Measurements from ENCODE around the gene LRPPRC.
A peak's percentile ranks its signal among the peaks of the same experiment; 100 is the strongest.

The LRPPRC gene

DNA sequence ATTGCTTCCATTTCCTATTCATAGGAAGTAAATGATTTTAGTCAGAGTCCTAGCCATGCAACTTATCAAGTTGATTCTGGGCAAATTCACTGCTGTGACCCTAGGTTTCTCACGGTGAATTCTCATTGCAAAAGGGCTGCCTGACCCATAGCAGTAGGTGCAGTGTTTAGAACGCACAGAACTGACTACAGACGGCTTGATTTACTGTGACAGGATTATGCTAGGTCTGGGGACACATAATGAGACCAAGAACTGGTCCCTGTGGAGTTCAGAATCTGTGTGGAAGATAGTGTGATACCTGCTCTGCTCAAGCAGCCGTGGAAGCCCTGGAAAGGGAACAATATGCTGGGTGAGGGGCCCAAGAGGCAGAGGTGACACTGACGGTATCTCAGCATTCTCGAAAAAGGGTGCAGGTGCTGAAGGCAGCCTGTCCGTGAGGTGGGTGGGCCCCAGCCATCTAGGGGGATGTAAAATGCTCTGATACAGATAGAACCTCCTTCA is 110.6 kb downstream of the LRPPRC start:
- no peak for TF ChIP-seq CTCF (IDR thresholded peaks at IDR 0.05; ENCODE audit: low read depth, low read length)
- no peak overlapping the region for H3K4me3 ChIP-seq (ENCODE audit: low read depth, low read length)

- no peak for TF ChIP-seq CTCF (IDR thresholded peaks at IDR 0.05; ENCODE audit: low read depth, low read length)
- H3K4me3 ChIP-seq (ENCODE audit: low read depth, low read length), result no peak overlapping the region
Observed at GRCh38 chr2:43884689-43885088, 111.1 kb downstream of the LRPPRC start.

DNA sequence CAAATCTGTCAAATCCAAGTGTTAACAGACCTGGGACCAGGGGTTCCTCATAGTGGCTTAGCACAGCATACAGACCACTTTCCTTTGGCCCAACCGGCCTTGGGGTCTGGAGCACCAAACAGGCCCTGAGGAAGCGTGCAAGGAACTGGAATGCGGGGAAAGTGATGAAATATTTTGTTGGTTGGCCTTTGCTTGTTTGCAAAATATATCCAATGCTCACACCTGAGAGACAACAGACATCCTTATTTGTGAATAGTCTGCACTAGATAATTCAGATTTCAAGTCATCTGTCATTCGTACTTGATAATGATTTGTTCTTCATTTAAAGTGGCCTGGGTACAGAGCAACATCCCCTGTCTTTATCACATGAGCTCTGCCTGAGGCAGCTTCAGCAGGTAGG is 113.5 kb downstream of the LRPPRC start:
- no peak for TF ChIP-seq CTCF (IDR thresholded peaks at IDR 0.05; ENCODE audit: low read depth, low read length)
- no peak overlapping the region for H3K4me3 ChIP-seq (ENCODE audit: low read depth, low read length)

DNA sequence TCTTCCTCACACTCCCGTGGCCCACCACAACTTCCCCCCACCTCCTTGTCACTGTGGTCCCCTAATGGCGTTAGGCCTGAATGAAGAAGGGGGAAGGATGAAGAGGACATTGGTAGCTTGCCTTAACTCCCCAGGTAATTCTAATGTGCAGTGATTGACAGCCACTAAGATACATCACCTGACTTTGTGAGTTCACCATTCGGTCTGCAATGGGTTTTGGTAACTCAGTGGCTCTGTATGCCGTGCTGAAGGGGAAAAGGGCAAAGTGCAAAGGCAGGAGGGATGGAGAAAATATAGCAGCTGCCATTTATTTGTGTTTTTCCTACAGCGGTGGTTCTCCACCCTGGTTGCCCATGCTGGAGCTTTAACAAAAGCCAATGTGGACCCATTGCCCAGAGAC is 114.8 kb downstream of the LRPPRC start:
- no peak overlapping the region for H3K4me3 ChIP-seq (ENCODE audit: low read depth, low read length)
- no peak for TF ChIP-seq CTCF (IDR thresholded peaks at IDR 0.05; ENCODE audit: low read depth, low read length)

- TF ChIP-seq CTCF (IDR thresholded peaks at IDR 0.05; ENCODE audit: low read depth, low read length), result no peak
- no peak overlapping the region for H3K4me3 ChIP-seq (ENCODE audit: low read depth, low read length)
Observed at GRCh38 chr2:43880471-43880870, 115.3 kb downstream of the LRPPRC start.

DNA sequence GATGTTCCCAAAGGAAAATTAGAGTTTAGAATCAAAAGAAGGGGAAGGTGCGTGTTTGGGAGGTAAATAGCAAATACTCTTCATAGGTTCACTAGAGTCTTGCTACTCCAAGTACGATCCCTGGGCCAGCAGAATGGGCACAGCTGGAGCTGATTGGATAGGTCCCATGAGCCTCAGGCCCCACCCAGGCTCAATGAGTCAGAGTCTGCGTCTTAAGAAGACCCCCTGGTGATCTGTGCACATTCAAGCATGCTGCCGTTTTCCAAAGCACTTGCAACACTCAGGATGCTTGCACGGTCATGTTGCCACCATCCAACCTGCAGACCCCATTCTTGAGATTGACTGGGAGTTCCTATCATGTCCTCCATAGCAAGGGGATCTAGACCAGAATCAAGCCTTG is 116.5 kb downstream of the LRPPRC start:
- TF ChIP-seq CTCF (IDR thresholded peaks at IDR 0.05; ENCODE audit: low read depth, low read length), result no peak

DNA sequence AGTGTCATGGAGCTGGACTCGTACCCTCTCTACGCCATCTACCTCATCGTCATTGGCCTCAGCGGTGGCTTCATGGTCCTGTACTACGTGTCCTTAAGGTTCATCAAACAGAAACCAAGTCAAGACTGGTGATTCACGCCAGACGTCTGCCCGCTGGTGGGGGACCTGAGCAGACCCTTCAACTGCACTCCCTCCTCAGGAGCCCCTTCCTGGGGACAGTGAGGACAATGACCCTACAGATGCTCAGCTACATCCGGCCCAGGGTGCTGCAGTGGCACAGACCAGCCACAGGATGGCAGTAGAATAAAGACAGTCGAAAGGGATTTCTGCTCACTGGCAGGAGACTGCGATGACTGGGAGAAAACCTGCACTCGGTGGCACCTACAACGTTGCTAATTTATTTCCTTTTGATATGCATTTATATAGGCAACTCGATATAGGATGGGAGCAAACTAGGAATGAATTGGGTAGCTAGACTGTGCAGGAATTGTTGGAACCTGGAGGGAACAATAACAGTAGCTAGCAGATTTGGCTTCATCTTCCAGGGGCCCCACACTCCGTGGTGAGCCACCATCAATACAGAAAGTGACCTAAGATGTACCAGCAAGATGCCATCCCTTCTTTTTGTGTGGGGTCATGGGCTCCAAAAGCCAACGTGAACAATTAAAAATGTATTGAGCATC is 117.9 kb downstream of the LRPPRC start:
- no peak overlapping the region for H3K4me3 ChIP-seq (ENCODE audit: low read depth, low read length)
- TF ChIP-seq CTCF (IDR thresholded peaks at IDR 0.05; ENCODE audit: low read depth, low read length), result peak; percentile 99

More for the DNA sequence above, 116.5 kb downstream of the LRPPRC start:
- no peak overlapping the region for H3K4me3 ChIP-seq (ENCODE audit: low read depth, low read length)

Measured in WI38 (cell line).